Stimulated activated CD4-positive, alpha-beta T cell treated with anti-CD3 and anti-CD28 coated beads, Interleukin-1b, Interleukin-23, amount 100 ng/mL, for 4 hours (primary cell): Measurements from ENCODE around the gene GPER1.
"Not testable (repeated sequence)": the region's sequence is repeated elsewhere in the genome, so short reads cannot be mapped to it uniquely, and the experiment has no call there.

Experiments
- DNase-seq, 2 donors: peaks; one replicate each; pipeline ENCODE4 v3.0.0-alpha.2; 2020; ENCODE audit warnings: low read depth in 2 of 2

Gene GPER1

DNA sequence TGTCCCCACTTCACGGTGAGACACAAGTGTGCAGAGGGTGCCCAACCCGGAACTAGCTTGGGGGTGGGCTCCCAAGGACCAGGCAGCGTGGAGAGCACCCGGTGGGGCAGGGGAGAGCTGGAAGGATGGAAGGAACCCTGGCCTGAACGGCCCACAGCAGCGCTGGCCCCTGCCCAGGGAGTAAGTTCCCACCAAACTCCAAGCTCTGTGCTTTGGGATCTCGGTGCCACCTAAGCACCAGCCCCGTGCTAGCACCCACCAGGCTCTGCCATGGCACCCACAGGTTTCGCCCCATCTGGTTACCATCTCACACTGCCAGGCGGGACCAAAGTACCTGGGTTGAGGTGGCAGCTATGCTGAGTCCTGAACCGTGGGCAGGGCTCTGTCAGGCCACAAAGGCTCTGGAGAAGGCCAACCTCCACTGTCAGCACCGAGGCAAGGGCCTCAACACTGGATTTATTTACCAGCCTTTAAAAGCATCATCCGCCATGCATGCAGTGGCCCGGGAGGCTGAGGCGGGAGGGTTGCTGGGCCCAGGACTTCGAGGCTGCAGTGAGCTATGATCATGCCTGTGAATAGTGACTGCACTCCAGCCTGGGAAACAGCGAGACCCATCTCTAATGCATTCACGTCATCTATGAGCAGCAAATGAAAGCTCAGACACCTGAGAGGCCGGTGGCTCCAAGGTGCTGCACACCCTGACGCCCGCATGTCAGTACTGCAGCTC is 16.0 kb downstream of the GPER1 start:
- DNase-seq, result no peak

DNA sequence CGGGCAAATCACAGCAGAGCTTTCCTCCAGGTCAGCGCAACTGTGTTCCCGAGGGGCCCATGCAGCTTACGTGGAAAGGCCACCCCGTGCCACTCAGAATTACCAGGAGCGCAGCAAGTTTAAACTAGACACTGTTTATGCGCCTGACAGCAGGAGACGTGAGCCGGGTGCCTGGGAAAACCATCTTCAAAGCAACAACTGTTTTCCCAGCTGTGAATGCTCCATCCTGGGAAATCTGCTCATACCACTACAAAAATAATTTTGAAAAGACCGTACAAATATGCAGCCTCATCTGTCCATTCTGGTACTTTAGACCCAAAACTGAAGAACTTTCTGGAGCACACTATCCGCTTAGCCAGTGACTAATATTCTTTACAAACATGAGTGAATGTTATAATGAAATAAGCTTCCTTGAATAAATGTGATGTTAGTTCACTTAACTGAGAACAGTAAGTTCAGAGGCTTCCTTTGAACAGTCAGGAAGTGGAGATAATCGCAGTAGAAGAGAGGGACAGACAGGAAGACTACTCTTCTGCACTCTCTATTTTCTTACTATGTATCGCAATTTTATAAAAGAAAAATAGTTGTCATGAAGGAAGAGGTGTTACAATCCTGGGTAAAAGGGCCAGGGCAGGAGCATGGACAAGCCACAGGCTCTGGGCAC is 16.7 kb downstream of the GPER1 start:
- no peak for DNase-seq

DNA sequence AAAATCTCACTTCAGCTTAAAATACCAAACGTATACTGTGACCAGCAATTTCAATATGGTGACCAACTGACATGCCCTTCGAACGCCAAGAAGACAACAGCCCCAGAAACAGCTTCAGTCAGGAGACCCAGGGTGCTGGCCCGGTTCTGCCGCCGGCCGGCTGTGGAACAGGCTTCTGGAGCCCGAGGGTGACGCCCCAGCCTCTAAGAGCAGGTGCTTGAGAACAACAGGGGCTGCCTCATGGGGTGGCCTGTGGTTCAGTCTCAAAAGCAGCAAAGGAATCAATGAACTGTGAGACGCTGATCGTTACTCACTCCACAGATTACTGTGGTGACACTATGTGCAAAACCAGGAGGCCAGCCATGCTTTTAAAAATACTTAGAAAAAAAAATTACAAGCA is 17.3 kb downstream of the GPER1 start:
- no peak for DNase-seq

DNA sequence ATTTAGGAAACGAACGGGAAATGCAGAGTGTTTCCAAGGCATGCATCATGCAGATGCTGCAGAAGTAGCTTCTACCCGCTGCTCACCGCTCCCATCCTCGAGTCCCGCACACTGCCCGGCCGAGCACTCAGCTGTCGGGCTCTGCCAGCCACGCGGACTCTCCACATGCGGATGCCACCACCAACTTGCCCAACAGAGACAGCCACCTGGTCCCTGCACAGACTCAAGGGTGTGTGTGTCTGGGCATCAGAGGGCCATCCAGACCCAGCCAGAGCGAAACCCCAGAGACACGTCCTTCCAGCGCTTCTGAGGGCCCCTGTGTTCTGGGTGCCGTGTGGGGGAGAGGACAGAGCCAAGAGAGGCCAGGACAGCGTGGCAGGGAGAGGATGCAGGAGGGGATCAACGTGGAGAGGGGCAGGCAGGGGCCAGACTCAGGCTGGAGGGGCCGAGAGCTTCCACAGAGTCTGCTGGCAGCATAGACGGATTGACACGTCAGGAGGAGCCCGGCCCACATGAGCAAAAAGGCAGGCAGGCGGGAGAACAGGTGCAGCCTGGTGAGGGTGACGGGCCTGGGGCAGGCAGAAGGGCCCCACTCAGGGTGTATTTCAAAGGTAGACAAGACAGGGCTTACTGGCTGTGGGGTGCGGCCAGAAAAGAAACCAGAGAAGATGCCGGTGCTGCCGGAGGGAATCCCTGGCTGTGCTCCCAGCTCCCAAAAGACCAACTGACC is 18.3 kb downstream of the GPER1 start:
- no peak for DNase-seq

DNA sequence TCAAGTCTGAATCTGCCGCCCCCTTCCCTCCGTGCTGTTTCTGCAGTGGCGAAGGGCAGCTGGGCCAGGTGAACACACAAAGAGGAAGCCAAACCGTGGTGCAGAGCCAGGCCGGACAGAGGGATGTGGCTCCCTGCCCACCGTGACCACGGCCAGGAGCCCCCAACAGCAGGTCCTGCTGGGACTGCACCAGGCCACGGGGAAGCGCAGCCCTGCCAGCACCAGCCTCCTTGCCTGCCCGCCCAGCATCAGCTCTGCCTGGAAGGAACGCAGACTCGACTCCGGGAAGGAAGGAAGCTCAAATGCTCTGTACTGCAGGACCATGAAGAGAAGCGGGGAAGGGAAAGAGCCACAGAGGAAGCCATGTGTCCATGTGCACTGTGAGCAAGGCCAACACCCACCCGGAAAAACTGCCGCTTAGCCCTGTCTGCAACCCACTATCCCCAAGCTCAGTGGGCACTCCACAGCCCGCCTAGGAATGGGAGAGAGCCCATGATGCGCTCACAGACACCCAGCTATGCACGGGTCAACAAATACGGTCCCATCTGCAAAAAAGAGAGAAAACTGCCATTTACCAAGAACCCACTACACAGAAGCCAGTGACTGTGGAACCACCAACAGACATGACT is 19.0 kb downstream of the GPER1 start:
- no peak for DNase-seq

DNA sequence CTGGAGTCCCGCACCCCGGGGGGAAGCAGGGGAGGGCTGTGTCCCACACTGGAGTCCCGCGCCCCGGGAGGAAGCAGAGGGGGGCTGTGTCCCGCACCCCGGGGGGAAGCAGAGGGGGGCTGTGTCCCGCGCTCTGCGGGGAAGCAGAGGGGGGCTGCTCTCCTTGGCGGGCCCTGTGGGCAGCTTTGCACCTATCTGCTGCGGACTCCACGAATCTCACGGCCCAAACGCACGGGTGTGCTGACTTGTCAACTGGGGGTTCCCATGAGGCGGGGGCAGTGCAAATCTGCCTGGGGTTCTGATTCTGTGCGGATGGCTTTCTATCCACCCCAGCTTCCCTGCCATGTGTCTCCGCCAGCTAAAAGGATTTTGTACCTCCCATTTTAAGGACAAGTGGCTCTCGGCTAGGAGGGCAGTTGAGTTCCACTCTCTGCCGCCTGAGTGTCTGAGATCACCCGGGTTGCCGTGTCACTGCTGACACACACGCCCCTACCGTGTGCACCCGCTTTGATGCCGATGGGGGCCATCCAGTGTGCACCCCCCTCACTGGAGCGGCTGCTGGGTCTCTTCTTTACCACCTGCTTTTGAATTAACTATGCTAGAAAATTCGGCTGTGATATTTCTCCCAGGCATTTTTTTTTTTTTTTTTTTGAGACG is 20.5 kb downstream of the GPER1 start:
- no peak for DNase-seq

DNA sequence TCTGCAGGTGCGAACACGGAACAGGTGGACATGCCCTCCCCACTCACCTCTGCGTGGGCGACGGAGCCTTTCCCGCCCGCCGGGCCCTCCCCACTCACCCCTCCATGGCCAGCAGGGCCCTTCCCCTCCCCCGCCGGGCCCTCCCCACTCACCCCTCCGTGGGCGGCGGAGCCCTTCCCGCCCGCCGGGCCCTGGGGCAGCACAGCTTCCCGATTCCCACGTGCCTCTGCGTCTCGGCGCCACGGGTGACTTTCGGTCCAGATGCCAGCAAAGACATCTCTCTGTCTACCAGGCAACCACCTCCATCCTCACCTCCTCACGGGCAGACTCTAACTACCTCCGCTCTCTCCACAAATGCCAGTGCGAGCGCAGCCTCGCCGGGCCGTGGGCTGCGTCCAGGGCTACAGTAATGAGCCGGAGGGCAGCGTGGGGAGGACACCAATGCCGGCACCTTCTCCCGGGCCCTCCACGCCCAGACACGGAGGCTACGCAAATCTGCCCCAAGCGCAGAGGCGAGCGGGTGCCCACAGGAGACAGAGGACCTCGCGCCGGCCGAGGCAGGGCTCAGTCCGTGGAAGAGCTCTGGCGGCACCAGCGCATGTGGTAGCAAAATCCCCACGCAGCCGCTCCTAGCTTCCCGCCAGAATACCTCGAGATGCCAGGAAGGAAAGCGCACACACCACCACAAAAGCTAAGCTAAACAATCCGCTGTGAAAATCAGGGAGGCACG is 21.8 kb downstream of the GPER1 start:
- no peak for DNase-seq

DNA sequence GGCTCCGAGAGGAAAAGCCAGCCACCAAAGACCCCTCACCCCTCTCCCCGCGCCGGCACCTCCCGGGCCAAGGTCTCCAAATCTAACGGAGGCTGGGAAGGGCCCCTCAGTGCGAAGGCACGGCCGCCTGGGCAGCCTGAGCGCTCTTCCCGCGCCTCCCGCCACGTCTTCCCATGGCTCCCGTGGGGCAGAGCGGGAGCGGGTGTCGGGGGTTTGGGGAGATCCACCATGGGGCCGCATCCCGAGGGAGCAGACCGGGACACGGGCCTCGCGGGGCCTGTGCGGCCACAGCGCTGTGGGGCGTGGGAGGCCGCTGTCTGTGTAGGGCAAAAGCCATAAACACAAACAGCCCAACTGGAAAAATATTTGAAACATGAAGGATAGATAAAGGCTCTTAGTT is 22.4 kb downstream of the GPER1 start:
- DNase-seq, result no peak

DNA sequence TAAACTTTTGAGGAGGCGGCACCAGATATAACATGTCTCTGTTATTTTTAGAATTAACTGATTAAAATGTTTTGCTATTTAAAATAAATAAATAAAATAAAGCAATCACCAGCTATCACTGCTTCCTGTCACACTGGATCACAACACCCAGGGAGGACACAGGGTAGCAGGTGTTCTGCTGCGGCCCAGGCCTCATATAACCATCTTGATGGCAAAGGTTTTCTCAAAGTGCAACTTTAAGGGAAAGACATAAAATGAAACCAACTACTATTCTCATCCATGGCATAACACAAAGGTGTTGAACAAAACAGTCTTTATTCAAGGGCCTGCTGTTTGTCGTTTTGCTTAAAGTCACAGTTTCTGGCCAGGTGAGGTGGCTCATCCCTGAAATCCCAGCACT is 23.2 kb downstream of the GPER1 start:
- no peak for DNase-seq

DNA sequence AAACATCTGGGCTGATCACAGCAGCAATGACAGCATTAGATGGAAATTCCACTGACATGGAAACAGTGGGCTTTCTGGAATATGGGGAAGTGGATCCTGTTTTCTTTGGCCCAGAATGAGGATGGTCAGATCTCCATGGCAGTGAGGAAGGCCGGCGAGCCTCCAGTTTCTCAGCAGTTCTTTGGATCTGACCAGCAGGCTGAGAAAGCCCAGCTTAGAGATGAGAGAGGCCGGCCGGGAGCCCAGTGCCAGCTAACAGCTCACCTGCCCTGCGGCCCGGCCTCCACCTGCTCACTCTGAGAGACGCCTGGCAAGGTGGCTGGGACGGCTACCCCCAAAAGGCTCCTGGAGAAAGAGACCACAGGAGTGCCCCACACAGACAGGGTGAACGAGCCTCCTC is 24.2 kb downstream of the GPER1 start:
- no peak for DNase-seq

DNA sequence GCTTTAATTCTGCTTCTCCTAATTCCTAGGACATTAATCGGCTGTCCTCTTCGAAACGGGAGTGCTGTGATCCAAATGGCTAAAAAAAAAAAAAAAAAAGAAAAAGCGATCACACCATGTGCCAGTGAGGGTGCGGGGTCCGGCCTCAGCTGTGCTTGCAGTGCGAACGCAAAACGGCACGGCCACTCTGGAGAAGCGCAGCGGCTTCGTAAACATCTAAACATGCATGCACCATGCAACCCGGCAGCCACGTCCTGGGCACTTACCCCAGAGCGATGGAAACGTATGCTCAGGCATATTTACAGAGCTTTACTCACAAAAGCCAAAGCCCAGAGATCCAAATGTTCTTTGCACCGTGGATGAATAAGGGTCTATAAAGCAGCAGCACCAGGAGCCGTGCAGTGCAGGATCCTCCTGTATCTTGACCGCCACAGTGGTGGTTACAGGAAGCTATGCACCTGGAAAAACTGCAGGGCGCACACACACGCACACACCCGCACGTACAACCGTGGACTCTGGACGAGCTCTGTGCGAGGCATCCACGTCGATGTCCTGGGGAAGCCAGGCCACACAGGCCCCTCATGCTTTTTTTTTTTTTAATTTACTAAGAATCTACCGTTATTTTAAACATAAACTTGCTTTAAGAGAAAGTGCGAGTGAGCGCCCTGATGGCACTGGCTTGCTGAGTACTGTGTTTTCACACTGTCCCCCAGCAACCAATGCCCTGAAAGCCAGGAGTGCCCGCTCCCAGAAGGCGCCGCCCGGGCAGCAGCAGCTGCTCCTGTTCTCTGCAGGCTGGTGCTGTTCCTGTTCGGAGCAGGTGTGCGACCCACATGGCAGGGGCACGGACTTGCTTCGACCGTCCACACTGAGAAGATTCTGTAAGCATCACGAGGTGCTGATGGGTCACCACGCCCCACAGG is 25.0 kb downstream of the GPER1 start:
- no peak for DNase-seq

DNA sequence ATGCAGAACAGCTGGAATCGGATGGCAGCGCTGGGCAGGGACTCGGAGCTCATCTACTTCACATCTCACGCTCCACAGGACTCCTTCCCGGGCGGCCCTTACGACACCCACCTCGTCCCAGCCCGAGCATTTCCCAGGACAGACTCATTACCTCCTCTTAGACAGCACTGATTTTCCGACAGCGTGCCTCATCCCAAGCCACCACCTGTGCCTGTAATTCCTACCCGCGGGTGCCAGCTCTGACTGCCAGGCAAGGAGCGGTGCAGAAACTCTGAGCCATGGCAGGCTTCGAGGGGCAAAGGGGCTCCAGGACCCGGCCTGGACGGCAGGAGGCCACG is 25.6 kb downstream of the GPER1 start:
- no peak for DNase-seq

DNA sequence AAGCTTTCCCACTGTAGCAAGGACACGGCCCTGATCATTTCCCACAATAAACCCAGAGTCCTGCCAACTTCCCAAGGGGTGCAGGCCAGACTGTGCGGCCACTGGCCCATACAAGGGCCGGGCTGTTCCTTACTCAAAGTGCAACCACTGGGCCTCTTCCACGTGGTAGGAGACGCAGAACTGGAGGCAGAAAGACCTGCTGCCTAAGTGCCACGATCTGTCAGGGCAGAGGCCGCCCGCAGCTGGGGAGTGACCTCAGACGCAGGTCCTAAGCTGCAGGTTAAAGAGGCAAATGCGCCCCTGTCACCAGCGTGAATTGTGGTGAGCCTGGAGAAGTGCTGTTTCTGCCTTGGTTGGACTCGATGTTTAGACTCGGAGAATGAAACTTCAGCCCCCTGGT is 26.2 kb downstream of the GPER1 start:
- no peak for DNase-seq

DNA sequence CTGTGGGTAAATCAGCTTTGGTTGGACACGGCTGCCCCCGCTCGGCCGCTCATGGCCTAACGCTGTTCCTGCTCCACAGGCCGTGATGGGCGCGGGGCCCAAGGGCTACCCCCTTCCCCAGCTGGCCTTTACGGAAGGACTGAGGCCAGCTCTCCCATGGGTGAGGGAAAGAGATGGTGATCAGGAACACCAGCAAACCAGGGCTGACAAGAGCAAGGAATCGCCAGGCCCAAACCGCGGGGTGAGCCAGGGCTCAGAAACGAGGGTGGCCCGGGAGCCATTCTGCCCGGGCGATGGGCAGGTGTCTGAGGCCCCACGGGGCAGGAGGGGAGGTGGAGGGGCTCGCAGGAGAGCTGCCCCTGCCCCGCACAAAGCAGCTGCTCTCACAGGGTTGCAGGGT is 26.6 kb downstream of the GPER1 start:
- DNase-seq, result no peak

DNA sequence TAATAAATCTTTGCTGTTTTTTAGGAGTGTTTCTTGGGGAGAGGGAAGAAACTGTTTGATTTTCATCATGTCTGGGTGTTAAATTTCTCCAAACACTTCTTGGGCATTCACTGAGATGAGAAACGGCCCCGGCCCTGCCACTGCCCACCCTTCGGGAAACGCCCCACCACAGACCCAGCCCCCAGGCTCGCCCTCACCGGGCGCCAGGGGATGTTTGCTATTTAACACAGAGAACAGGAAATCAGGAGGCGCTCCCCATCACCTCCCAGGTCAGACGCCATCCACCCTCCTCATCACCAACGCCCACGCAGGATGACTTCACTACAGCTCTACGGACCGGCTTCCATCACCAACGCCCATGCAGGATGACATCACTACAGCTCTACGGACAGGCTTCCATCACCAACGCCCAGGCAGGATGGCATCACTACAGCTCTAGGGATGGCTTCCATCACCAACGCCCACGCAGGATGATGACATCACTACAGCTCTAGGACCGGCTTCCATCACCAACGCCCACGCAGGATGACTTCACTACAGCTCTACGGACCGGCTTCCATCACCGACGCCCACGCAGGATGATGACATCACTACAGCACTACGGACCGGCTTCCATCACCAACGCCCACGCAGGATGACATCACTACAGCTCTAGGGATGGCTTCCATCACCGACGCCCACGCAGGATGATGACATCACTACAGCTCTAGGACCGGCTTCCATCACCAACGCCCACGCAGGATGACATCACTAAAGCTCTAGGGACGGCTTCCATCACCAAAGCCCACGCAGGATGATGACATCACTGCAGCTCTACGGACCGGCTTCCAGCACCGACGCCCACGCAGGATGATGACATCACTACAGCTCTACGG is 27.5 kb downstream of the GPER1 start:
- not testable (repeated sequence) for DNase-seq

DNA sequence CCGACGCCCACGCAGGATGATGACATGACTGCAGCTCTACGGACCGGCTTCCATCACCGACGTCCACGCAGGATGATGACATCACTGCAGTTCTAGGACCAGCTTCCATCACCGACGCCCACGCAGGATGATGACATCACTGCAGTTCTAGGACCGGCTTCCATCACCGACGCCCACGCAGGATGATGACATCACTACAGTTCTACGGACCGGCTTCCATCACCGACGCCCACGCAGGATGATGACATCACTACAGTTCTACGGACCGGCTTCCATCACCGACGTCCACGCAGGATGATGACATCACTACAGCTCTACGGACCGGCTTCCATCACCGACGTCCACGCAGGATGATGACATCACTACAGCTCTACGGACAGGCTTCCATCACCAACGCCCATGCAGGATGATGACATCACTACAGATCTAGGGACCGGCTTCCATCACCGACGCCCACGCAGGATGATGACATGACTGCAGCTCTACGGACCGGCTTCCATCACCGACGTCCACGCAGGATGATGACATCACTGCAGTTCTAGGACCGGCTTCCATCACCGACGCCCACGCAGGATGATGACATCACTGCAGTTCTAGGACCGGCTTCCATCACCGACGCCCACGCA is 28.6 kb downstream of the GPER1 start:
- DNase-seq, result not testable (repeated sequence)

DNA sequence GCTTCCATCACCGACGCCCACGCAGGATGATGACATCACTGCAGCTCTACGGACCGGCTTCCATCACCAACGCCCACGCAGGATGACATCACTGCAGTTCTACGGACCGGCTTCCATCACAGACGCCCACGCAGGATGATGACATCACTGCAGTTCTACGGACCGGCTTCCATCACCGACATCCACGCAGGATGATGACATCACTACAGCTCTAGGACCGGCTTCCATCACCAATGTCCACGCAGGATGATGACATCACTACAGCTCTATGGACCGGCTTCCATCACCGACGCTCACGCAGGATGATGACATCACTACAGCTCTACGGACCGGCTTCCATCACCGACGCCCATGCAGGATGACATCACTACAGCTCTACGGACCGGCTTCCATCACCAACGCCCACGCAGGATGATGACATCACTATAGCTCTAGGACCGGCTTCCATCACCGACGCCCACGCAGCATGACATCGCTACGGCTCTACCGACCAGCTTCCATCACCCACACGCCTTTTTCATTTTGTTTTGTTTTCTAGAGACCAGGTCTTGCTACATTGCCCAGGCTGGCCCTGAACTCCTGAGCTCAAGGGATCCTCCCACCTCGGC is 29.5 kb downstream of the GPER1 start:
- DNase-seq, result no peak

DNA sequence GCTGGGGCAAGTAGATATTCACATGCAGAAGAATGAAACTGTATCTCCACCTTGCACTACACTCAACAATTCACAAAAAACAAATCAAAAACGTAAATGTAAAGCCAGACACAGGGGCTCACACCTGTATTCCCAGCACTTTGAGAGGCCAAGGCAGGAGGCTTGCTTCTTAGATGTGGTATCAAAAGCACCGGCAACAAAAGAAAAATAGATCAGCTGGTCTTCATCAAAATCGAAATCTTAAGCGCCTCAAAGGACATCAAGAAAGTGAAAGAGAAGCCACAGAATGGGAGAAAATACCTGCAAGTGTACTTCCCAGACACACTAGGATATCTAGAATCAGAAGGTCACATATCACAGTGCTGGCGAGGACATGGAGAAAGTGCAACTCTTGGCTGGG is 31.3 kb downstream of the GPER1 start:
- no peak for DNase-seq

DNA sequence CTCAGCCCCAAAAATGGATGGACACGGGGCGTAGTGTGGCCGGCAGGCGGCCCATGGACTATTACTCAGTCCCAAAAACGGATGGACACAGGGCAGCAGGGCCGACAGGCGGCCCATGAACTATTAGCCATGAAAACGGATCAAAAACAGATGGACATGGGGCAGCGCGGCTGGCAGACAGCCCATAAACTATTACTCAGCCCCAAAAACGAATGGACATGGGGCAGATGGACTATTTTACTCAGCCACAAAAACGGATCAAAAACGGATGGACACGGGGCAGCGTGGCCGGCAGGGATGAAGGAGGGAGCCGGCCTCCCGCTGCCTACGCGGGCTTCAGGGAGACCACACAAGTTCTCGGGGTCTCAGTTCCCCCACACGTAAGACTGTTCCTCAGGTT is 32.9 kb downstream of the GPER1 start:
- no peak for DNase-seq
